ENCODE data around the gene MED17.

- TF ChIP-seq CTCF (IDR thresholded peaks at IDR 0.05) = no peak
- TF ChIP-seq CBFB (CRISPR knock-in tag; IDR thresholded peaks at IDR 0.05; ENCODE audit: low read depth) = no peak
- TF ChIP-seq ZBTB43 (CRISPR knock-in tag; IDR thresholded peaks at IDR 0.05) = no peak
These were observed 45.5 kb downstream of the MED17 start for GRCh38 chr11:93829598-93829997.

Data from WTC11 (cell line).